Suprapubic skin (tissue), 4 donors: ENCODE results near the gene CD2AP.

Source experiments
- CTCF ChIP-seq, 2 donors: fragments of 200-600 bp in 1 of 2; fragments of 450-650 bp in 1 of 2; sonication (generic) in 1 of 2; IDR thresholded peaks; one replicate each; pipeline ENCODE4 v1.5.1; 2016 to 2019; ENCODE audit warnings: antibody characterized with exemption in 2 of 2, mild to moderate bottlenecking in 1 of 2, moderate library complexity in 1 of 2
- POLR2A ChIP-seq, 2 donors: fragments of 450-650 bp; IDR thresholded peaks; one replicate each; pipeline ENCODE4 v1.6.1; 2017; ENCODE audit warnings: antibody characterized with exemption in 2 of 2, mild to moderate bottlenecking in 2 of 2, moderate library complexity in 2 of 2
- POLR2AphosphoS5 ChIP-seq, 3 donors: sonication (generic); formaldehyde crosslinking; IDR thresholded peaks; one replicate each; pipeline ENCODE4 v1.6.1; 2017; ENCODE audit warnings: antibody characterized with exemption in 3 of 3

- TF ChIP-seq CTCF (IDR thresholded peaks at IDR 0.05): no peak
- TF ChIP-seq POLR2A (IDR thresholded peaks at IDR 0.05): no peak
- no peak for TF ChIP-seq POLR2AphosphoS5 (IDR thresholded peaks at IDR 0.05)
Observed at GRCh38 chr6:47574789-47575188, 97.2 kb downstream of the CD2AP start.
